H4 (cell line): ENCODE measurements around the gene ENTPD1. TPM values are rescaled to one million over a fixed set of nuclear protein-coding genes. Genes with fewer than 3 reads are reported as not detected.

Experiments used
- DNase-seq: peaks from one replicate; pipeline ENCODE4 v3.0.0-alpha.2; 2015; ENCODE audit warnings: low spot score
- total RNA-seq: library from RNA; depleted of rRNA; stranded (reverse); fragments of >200 nt; shearing (Covaris generic); gene quantifications from 2 replicates; pipeline ENCODE4 v1.2.3, GENCODE V29; 2014

The ENTPD1 gene
- total RNA-seq, 1 experiment from 2014 or later = 0.12 TPM

GRCh38 chr10:95831076-95831475 lies 75.1 kb downstream of the ENTPD1 start:
- DNase-seq = no peak

- no peak for DNase-seq
Measured at GRCh38 chr10:95831515-95831914, 75.6 kb downstream of the ENTPD1 start.

- DNase-seq = no peak
Measured at GRCh38 chr10:95832216-95833041, 76.5 kb downstream of the ENTPD1 start.

DNA sequence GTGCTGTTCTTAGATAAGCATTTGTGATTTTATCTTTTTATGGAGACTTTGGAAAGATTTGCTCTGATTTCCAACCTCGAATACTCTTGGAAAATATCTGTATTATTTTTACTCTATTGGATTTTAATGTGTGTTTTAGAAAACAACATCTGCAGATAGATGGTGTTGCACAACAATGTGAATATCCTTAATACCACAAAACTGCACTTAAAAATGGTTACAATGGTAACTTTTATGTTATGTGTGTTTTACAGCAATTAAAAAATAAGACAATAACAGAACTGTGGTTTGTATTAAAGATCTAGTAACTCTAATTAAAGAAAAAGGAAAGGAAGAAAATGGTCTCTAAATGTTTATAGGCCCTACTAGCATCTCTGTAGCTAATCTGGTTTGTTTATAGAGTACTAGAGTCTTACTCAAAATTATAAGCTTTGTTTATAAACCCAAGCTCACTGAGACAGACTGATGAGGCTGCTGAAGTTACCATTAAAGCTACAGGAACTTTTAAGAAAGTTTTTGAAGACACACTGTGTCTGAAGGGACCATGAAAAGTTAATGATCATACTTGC lies 77.2 kb downstream of the ENTPD1 start:
- no peak for DNase-seq

DNA sequence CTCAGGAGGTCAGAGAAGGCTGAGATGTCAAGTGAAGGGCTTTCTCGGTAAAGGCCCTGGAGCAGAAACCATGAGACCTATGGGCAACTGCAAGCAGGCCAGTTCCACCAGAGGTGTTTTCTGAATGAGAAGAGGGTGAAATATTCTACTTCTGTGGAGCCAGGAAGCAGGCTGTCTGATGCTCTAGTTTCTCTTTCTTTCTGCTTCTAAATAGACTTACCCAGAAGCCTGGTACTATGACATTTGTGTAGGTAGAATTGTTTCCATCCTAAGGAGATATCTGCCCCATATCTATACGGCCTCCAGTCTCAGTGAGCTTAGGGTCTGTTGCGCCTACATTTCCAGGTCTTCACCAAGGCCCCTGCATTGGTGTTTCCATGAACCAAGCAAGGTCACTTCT lies 78.4 kb downstream of the ENTPD1 start:
- DNase-seq = no peak

GRCh38 chr10:95835149-95835860 lies 79.3 kb downstream of the ENTPD1 start:
- DNase-seq = no peak

- DNase-seq = no peak
Measured at GRCh38 chr10:95835911-95836310, 79.9 kb downstream of the ENTPD1 start.

GRCh38 chr10:95836610-95837355 lies 80.8 kb downstream of the ENTPD1 start:
- DNase-seq = no peak

DNA sequence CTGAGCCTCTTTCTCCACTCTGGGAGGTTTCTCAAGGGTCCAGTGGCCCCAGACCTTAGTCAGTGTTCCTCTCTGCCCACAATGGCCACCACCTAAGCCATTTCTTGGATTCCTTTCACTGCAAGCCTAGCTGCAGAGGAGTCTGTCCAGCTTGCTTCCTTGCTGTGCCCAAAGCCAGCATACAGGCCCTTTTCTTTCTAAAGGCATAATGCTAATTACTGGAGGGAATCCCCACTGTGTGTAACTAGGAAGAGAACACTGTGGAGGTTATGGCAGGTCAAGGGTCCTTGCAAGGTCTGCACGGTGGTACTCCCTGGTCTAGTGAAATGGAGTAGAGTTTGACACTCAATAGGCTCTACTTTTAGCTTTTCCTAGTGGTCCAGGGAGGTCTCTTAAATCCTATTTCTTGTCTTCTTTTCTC lies 81.4 kb downstream of the ENTPD1 start:
- no peak for DNase-seq

- DNase-seq = no peak
Measured at GRCh38 chr10:95837783-95838182, 81.8 kb downstream of the ENTPD1 start.

DNA sequence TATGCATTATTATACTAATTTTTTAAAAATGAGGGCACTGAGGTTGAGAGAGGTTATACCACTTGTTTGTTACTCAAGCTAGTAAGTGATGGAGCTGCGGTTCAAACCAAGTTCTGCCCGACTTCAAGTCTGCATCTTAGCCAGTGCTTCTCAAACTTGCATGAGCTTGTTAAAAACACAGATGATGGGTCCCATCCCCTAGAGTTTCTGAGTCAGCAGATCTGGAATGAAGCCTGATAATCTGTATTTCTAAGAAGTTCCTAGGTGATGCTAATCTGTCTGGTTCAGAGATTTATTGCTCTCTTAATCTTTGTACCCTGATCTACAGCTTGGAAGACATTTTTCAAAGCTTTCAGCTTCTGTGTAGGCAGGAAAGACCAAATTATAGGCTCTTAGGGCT lies 84.2 kb downstream of the ENTPD1 start:
- DNase-seq = no peak

DNA sequence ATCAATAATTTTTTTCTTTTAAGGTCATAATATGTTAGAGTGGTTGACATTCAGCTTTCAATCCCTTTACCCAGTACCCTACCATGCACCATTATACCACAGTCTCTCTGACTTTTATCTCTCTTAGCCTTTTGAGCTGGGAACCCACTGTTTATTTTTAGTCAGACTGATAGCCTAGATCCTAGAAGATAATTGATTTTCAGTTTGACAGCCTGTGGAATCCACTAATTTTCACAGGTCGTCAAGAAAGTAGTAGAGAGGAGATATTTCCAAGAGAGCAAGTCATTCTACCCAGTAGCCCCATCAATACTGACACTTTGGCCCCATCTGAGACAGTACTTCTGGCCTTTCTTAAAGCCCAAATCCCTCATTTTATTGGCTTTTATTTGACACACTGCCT lies 84.7 kb downstream of the ENTPD1 start:
- no peak for DNase-seq

DNA sequence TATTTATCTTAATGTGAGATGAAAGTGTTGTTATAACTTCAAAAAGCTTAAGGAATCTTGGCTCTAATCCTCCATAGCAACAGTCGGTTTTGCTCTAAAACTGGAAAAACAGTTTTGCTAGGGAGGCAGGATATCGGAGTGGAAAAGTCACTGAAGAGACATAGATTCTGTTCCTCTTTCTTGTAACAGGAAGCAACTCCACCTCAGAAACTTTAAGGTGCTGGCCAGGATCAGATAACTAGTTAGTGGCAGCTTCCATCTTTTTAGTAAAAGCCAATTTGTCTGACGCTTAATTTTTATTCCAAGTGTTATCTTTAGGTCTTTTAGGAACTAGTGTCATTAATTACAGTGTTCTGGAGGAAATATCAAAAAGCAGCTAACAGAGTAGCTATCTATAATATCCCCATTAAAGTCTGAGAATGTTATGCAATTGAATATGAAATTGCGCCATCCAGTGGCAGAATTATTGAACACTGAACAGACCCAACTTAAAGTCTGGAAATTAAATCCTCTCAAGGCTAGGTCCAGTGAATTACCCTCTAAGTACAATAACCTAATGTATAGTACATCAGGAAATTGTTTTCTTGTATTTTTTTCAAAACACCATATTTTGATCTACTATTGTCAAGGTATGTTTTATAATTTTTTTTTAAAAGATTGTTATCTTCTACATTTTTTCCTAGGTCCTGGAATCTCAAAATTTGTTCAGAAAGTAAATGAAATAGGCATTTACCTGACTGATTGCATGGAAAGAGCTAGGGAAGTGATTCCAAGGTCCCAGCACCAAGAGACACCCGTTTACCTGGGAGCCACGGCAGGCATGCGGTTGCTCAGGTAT lies 85.9 kb downstream of the ENTPD1 start:
- peak; percentile 21 for DNase-seq

DNA sequence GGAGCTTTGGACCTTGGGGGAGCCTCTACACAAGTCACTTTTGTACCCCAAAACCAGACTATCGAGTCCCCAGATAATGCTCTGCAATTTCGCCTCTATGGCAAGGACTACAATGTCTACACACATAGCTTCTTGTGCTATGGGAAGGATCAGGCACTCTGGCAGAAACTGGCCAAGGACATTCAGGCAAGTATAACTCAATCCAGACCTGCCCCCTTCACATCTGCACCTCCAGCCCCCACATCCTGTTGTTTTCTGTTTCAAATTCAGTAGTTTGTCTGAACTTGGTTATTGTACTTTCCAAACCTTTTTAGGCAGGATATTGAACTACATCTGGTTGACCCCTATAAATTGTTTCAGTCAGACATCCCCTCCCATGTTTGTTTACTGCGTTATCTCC lies 89.4 kb downstream of the ENTPD1 start:
- DNase-seq = no peak

GRCh38 chr10:95847007-95847406 lies 91.0 kb downstream of the ENTPD1 start:
- no peak for DNase-seq

GRCh38 chr10:95848841-95849240 lies 92.9 kb downstream of the ENTPD1 start:
- DNase-seq = no peak

DNA sequence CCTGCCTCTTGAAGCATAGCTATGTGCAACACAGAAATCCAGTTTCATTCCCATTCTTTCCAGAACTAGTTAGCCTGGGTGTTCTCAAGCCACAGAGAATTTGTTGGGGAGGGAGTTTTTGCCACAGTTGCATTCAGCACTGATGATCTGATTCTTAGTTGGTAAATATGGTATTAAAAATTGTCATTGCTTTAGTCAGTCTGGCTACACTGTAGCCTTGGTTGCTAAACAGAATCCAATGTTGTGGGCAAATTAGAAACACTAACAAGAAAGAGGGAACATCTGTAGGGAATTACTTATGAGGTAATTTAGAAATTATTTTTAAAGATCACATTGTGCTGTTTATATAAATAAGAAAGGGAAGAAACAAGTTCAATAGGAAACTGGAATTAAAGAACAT lies 94.8 kb downstream of the ENTPD1 start:
- no peak for DNase-seq

DNA sequence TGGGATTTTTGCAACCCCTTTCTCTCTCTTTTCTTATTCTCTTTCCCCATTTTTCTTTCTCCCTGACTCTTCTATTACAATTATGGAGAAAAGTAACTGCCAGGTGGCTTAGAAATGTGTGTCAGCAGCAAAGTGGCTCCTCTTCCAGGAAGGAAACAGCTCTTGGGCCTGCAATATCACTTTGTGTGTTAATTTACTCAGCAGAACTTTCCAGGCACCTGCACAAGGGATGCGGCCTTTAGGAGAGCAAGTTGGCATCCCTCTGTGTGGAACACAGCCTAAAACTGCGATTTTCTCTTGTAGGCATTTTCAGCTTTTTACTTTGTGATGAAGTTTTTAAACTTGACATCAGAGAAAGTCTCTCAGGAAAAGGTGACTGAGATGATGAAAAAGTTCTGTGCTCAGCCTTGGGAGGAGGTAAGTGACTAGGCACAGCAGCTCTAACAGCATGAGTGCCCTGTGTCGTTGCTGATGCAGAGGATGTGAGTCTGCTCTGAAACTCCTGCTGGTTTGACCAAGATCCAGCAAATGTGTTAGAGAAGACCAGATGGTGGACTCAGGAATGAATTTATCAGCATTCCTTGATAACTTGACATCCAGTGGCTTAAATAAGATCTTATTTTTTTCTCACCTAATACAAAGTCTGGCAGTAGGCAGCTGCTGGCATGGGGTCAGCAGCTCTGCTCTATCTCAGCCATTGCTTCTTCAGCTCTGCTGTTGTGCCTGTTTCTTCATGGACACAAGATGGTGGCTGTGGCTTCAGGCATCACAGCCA lies 104.4 kb downstream of the ENTPD1 start:
- DNase-seq = no peak

DNA sequence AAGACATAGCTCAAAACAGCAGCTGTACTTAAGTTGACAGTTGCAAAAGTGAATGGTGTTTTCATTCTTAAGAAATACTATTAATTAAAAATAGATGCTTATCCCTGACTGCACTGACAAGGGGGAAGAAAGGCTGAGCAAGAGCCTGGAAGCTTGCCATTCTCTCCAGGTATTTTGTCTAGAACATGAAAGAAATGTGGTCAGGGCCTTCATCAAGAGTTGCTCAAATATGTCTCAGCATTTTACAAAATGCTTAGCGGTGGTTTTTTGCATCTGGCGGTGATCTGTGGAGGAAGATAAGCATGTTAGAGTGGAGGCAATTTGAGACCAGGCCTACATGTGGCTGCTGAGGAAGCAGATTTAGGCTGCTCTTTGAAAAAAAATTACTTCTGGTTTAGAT lies 105.4 kb downstream of the ENTPD1 start:
- no peak for DNase-seq
